HFFc6 (cell line): ENCODE data around the gene MDN1. TPM values are rescaled to one million over a fixed set of nuclear protein-coding genes. Genes with fewer than 3 reads are reported as not detected.

Experiments used
- DNase-seq: peaks from one replicate; pipeline ENCODE4 v3.0.0-alpha.2; 2018
- H3K27ac Mint-ChIP-seq: 2 replicates; pipeline ENCODE4 v1.8.0; 2020; ENCODE audit warnings: mild to moderate bottlenecking, mixed read lengths
- H3K27me3 Mint-ChIP-seq: 2 replicates; pipeline ENCODE4 v1.8.0; 2021; ENCODE audit warnings: mild to moderate bottlenecking, moderate library complexity, mixed read lengths; ENCODE audit not compliant: insufficient read depth
- H3K36me3 Mint-ChIP-seq: 2 replicates; pipeline ENCODE4 v1.8.0; 2021; ENCODE audit warnings: low read depth, mixed read lengths
- H3K4me1 Mint-ChIP-seq: 2 replicates; pipeline ENCODE4 v1.8.0; 2020; ENCODE audit warnings: low read depth, mixed read lengths
- H3K4me3 Mint-ChIP-seq: 2 replicates; pipeline ENCODE4 v1.8.0; 2020; ENCODE audit warnings: mild to moderate bottlenecking, moderate library complexity, mixed read lengths
- H3K9me3 Mint-ChIP-seq: 2 replicates; pipeline ENCODE4 v1.8.0; 2020; ENCODE audit warnings: mild to moderate bottlenecking, mixed read lengths
- total RNA-seq, 6 experiments: library from RNA; stranded (reverse); fragmentation: NEBNext Ultra II Directional; extraction: Animal tissue kit (Norgen Biotek cat#: 25700); gene quantifications; 2 replicates in 1 of 6; 3 replicates in 5 of 6; pipeline ENCODE4 v1.2.3, GENCODE V29; 2021
- TF ChIP-seq, protein P1 (sequence below): fragments of 200-600 bp; sonication (generic); IDR thresholded peaks from 2 replicates; pipeline ENCODE4 v1.5.0; 2021; ENCODE audit warnings: antibody characterized with exemption, mild to moderate bottlenecking

The MDN1 gene
- total RNA-seq, 6 experiments from 2014 or later, result 17.4 to 25.4 (median 18.4) TPM

DNA sequence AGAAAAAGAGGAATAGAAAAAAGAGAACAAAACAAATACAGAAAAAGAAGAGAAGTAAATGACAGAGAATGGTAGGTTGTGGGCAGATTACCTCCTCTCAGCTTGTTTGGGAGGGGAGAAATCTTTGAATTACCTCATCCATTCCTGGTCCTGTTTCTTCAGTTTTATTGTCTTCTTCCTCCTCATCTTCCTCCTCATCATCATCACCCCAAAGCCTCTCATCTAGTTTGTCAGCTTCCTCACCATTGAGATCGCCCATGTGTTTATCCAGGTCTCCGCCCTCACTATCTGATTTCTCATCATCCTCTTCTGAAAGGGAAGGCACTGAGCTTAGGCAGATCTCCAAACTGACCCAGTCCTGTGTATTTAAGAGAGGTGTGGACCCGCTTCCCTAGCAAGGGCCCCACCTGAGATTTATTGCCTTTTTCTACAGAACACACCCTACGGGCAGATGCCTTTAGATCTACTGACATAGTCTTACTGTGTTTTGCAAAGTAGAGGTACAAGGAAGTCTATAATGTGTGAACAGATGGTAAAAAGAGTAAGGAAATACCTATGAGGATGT, 156.9 kb downstream of the MDN1 start:
- H3K27ac Mint-ChIP-seq, result no peak overlapping the region

DNA sequence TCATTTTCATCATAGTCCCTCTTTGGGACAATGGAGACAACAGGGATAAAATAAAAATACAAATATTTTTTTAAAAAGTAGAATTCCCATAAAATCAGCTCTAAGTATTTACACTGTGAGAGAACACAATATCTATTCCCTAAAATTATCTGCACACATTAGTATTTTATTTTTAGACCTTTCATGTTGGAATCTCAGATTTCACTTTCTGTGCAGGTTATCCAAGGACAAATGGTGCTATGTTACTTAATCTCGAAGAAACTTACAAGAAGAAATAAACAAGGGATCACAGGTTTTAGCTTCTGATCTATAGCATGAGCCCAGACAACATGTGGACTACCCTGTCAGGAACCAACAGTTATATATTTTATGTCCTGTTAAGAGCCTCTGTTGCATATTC, 158.0 kb downstream of the MDN1 start:
- no peak for DNase-seq
- Mint-ChIP-seq H3K36me3 (peaks cover 48% of the 10 kb centered on the region), H3K27ac (no peak overlapping the region), H3K9me3 (no peaks in the 10 kb centered on the region), H3K4me1 (no peaks in the 10 kb centered on the region), H3K4me3 (no peak overlapping the region), H3K27me3 (no peaks in the 10 kb centered on the region; the same call in 1 of the 2 replicates)
- TF ChIP-seq, protein P1, sequence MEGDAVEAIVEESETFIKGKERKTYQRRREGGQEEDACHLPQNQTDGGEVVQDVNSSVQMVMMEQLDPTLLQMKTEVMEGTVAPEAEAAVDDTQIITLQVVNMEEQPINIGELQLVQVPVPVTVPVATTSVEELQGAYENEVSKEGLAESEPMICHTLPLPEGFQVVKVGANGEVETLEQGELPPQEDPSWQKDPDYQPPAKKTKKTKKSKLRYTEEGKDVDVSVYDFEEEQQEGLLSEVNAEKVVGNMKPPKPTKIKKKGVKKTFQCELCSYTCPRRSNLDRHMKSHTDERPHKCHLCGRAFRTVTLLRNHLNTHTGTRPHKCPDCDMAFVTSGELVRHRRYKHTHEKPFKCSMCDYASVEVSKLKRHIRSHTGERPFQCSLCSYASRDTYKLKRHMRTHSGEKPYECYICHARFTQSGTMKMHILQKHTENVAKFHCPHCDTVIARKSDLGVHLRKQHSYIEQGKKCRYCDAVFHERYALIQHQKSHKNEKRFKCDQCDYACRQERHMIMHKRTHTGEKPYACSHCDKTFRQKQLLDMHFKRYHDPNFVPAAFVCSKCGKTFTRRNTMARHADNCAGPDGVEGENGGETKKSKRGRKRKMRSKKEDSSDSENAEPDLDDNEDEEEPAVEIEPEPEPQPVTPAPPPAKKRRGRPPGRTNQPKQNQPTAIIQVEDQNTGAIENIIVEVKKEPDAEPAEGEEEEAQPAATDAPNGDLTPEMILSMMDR, result no peak

More for the DNA sequence above, 156.9 kb downstream of the MDN1 start:
- no peaks in the 10 kb centered on the region; the same call in 1 of the 2 replicates for H3K27me3 Mint-ChIP-seq
- H3K9me3 Mint-ChIP-seq, result no peaks in the 10 kb centered on the region
- H3K36me3 Mint-ChIP-seq, result peaks cover 37% of the 10 kb centered on the region
- no peaks in the 10 kb centered on the region for H3K4me1 Mint-ChIP-seq
- TF ChIP-seq, protein P1, result no peak
- H3K4me3 Mint-ChIP-seq, result no peak overlapping the region
- DNase-seq, result no peak

DNA sequence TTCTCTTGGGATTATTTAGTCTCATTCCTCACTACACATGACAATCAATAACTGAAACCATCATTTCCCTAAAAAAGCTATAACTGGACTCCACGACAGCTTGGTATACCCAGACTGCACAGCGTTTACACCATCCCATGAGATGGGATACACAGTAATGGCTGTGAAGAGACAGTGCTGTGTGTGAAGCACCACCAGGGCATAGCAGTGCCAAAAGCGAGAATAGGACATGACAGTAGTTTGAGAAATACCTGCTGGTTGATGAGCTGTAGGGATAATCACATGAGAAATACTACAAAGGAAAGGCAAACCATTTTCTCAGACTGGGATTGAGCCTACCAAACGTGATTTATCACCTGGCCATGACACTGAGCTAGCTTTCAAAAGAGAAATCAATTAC, 158.6 kb downstream of the MDN1 start:
- Mint-ChIP-seq H3K4me1 (no peaks in the 10 kb centered on the region), H3K36me3 (peaks cover 53% of the 10 kb centered on the region)
- TF ChIP-seq, protein P1, result no peak

DNA sequence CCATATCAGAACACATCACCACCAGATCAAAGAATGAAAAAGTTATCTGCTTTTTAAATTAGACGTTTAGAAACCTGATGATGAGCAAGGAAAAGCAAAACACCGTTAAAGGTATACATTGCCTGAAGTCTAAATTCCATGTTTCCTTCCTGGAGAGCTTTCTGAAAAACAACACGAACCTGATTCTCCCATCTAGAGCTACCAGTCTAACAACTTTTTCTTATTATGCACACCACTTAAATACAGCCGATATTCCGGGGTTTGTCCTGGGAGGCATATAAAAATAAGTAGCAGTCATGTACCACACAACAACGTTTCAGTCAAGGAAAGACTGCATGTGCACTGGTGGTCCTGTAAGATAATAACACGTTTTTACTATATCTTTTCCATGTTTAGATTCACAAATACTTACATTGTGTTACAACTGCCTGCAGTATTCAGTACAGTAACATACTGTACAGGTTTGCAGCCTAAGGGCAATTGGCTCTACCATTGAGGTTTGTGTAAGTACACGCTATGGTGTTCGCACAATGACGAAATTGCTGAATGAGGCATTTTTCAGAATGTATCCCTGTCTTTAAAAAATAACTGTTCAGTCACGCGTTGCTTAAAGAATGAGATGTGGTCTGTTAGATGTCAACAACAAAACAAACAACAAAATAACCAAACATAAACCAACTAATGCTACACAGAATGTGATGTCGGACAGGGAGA, 162.0 kb downstream of the MDN1 start:
- peaks cover 60% of the 10 kb centered on the region for H3K36me3 Mint-ChIP-seq

More for the DNA sequence above, 158.6 kb downstream of the MDN1 start:
- H3K27ac Mint-ChIP-seq, result no peak overlapping the region
- no peak overlapping the region for H3K4me3 Mint-ChIP-seq
- H3K9me3 Mint-ChIP-seq, result no peaks in the 10 kb centered on the region
- no peaks in the 10 kb centered on the region for H3K27me3 Mint-ChIP-seq
- no peak for DNase-seq

DNA sequence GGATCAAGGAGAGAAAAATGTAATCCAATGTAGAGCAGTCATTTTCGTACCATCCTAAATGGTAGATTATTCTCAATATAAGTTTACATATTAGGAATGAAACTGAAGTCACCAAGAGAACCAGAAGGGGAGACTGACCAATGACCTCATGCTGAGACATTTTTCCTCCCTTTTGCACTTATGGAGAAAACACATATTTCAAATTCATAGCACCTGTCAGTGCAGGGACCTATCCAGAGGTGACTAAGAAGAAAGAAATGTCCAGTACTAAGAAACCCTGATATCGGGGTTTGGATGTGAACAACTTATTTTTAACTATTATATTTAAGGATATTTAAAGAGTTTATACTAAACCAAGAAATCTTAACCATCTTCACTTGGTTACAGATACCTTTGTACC, 164.5 kb downstream of the MDN1 start:
- Mint-ChIP-seq H3K27ac (no peak overlapping the region), H3K4me3 (no peak overlapping the region), H3K27me3 (no peaks in the 10 kb centered on the region), H3K9me3 (no peaks in the 10 kb centered on the region), H3K36me3 (peaks cover 53% of the 10 kb centered on the region), H3K4me1 (peaks cover 14% of the 10 kb centered on the region)
- TF ChIP-seq, protein P1, result no peak
- no peak for DNase-seq

More for the DNA sequence above, 162.0 kb downstream of the MDN1 start:
- Mint-ChIP-seq H3K27me3 (no peaks in the 10 kb centered on the region), H3K4me1 (peaks cover 14% of the 10 kb centered on the region), H3K4me3 (no peak overlapping the region), H3K9me3 (no peaks in the 10 kb centered on the region), H3K27ac (no peak overlapping the region)
- TF ChIP-seq, protein P1, result no peak
- DNase-seq, result no peak
